Stimulated activated CD4-positive, alpha-beta T cell treated with anti-CD3 and anti-CD28 coated beads, Interleukin-12 subunit alpha, Interleukin-12 subunit beta, amount 100 ng/mL, for 4 hours (primary cell): Measurements from ENCODE around the gene GPI.
"Not testable (repeated sequence)": the region's sequence is repeated elsewhere in the genome, so short reads cannot be mapped to it uniquely, and the experiment has no call there.

Experiments
- DNase-seq: peaks from one replicate; pipeline ENCODE4 v3.0.0-alpha.2; 2020

GPI gene

DNA sequence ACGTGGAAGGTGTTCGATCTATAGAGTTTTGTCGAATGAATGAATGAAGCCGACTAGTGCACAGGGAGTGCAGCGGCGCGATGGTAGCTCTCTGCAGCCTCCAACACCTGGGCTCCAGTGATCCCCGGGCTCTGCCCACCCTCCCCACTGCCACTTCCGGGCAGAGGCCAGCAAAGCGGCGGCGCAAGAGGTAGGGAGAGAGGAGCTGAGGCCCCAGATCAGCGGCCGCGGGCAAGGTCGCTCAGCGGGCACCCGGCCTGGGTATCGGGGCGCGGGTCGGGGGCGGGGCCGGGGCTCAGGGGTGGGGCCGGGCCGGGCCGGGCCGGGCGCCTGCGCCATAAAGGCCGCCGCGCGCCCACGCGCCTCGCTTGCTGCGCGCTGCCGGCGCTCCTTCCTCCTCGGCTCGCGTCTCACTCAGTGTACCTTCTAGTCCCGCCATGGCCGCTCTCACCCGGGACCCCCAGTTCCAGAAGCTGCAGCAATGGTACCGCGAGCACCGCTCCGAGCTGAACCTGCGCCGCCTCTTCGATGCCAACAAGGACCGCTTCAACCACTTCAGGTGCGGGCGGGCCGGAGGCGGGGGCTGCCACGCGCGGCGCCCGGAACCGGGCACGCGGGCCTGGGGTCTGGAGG, at the start of gene GPI:
GPI (plus strand) TSS at position 367 of the 633 bp plus-strand sequence; CDS start at position 438, 71 bp downstream.
- peak; percentile 77 for DNase-seq

DNA sequence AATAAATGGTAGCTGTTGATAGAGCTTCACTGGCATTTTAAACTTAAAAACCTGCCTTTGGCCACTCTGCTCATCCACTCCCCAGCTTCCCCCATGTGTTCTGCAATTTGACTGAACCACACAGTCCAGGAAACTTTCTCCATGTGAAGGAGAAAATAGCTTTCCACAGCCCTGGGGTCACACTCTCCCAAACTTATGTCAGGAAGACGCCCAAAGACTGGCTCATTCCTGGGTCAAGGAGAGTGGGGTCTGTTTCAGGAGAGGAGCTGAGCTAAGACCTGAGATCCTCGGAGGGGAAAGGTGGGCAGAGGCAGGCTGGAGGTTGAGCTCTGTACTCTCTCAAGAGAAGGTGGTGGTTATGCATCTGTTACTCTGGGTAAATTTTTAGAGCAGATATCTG, 48.7 kb upstream of the GPI start:
- DNase-seq: no peak

DNA sequence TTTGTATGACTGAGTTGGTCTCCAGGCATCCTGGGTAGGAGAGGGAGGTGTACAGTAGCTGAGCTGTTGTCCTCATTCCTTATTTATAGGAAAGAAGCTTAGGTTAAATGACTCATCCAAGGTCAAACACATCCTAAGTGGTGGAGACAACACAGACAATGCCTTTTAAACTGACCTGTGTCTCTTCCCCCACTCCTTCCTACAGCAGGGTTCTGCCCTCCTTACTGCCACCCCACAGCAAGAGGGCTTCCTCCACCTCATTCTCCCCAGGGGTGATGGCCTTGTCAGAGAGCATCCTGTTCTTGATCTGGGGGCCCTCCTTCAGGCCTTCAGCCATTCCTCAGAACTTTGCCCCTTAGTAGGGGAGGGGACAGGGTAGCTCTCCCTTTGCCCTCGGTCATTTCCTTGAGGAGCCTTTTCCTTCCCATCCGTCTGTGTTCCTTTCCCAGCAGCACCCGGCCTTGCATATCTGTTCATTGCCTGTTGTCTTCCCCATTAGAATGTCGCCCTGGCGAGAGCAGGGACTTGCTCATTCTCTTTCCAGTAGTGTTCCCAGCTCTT, 48.2 kb upstream of the GPI start:
- no peak for DNase-seq

DNA sequence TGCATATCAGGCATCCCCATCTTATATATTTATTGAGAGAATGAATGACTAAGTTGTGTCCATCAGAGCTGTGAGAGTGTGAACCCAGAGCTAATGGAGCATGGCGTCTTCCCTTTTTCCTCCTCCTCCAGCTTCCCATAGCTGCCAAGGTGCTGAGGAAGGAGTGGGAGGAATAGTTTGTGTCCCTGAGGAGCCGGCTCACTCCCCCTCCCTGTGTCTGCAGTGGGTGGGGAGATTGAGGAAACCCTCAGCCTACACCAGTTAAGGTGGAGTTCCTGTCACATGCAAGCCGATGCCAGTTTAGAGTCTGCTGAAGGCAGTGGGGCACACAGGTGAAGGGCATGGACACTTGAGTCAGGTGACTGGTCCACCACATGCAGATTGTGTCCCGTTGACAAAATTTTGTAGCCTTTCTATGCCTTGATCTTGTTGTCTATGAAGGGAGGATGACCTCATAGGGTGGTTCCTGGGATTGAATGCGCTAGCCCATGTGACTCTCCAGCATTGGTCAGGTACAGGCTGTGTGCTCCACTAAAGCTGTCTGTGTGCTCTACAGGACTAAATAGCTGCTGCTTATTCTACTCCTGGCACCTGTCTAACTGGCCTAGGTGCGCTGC, 47.6 kb upstream of the GPI start:
- peak; percentile 2 for DNase-seq

DNA sequence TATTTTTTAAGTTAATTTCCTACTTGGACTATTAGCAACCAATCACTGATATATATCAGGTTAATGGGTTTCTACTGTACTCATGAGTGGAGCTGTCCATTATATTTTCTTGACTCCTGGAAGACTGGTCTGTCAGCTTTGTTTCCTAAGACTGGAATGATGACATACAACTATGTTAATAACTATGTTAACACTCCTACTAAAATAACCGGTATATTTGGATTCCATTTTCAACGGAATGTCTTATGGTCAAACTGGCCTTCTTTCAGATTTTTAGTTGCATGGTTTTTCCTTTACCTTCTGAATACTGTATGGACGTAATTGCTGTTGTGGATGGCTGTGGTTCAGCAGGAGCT, 45.8 kb upstream of the GPI start:
- no peak for DNase-seq

DNA sequence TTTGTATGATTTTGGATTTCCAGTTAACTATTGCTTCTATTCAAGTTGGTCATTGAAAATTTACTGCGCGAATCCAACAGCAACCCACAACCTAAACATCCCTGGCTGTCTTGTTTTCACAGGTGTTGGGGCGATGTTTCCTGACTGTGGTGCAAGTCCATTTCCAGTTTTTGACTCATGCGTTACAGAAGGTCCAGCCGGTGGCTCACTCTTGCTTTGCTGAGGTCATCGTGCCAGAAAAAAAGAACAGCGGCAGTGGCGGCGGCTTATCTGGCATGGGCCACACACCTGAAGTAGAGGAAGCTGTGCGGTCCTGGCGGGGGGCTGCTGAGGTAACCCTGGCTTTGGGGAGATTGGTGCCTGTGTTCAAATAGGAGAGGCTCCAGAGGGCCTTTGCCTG, 45.2 kb upstream of the GPI start:
- DNase-seq: no peak

DNA sequence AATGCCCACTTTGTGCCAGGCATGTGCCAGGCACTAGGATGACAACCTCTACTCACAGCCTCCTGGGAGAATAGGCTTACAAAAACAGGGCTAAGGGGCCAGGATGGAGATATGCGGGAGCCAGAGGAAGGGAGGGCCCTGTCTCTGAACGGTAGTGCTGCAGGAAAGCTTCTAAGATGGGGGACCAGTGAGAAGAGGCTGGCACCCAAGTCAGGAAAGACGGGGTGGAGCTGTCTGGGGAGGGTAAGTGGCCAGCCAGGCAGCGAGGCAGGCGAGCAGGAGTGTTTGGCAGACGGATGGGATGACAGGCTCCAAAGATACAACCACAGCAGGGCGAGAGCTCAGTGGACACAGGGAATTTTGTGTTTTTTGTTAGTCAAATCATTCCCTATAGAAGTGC, 44.7 kb upstream of the GPI start:
- DNase-seq: no peak

DNA sequence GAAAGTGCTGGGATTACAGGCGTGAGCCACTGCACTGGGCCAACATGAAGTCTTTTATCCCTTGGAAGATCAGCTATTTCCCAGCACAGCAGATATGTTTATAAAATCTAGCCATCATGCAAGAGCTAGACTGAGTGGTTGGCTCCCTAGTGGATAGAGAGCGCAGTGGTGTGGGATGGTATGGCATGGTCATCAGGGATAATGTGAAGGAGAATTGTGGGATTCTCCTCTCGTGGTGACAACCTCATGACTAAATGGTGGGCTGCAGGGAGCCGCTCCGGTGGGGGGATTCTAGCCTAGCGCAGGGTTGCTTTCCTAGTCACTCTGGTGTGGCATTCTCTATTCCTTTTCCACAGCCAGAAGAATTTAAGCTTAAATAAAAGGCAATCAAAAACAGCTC, 43.3 kb upstream of the GPI start:
- no peak for DNase-seq

DNA sequence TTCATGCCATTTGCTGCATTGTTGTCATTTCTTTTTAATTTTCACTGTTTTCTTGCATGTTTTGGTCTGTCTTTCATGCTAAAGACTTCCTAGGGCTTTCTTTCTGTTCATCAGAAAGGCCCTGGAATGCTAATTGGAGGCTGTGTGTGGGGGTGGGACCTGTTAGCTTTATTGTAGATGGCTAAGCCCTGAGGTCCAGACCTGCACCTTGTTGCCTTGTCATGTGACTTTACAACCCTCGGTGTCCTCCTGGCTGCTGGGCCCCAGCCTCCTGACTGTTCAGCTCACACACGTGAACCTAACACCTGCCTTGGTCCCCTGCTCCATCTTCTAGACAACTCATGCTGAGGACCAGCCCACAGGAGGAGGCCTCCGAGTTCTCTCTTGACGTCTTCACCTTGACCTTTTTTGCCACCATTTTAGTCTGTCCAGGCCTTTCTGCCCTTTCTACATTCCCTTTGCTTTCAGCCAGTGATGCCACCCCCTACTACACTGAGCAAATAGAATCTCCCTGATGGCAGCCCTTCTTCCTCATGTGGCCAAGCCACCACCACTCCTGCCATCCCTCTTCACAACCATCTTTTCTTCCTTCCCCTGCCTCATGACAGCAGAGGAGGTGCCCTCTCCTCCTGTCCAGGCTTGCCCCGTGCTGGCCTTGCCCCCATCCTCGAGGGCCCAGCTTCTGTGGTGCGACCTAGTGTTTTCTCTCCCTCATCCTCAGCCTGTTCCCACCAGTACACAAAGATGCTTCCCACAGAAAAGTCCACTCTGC, 41.4 kb upstream of the GPI start:
- no peak for DNase-seq

DNA sequence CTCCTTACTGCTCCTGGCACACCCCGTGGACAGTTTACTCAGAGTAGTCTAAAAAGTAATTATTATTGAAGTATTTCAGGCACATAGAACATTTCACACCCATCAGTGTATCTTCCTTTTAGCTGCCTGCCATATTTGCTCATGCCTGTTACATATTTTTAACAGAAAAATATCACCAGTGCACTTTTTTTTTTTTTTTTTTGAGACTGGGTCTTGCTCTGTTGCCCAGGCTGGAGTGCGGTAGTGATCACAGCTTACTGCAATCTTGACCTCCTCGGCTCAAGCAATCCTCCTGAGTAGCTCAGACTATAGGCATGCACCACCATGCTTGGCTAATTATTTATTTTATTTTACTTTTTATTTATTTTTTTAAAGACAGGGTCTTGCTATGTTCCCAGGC, 40.7 kb upstream of the GPI start:
- no peak for DNase-seq

DNA sequence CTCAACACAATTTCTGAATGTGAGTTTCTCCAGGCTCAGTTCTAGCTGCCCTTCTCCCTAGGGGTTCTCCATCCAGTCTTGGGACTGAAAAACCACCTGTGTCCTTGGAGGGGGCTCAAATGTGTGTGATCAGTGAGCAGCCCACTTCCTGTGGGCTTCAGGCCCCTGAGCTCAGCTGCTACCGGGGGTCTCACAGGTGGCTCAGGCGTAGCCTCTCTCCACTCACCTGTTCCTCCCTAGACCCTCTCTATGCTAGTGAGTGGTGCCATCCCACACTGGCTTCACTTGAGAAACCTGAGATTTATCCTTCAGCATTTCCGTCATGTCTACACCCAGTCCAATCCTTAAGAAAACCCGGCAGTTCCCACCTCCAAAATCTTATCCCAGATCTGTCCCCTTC, 39.8 kb upstream of the GPI start:
- DNase-seq: no peak

DNA sequence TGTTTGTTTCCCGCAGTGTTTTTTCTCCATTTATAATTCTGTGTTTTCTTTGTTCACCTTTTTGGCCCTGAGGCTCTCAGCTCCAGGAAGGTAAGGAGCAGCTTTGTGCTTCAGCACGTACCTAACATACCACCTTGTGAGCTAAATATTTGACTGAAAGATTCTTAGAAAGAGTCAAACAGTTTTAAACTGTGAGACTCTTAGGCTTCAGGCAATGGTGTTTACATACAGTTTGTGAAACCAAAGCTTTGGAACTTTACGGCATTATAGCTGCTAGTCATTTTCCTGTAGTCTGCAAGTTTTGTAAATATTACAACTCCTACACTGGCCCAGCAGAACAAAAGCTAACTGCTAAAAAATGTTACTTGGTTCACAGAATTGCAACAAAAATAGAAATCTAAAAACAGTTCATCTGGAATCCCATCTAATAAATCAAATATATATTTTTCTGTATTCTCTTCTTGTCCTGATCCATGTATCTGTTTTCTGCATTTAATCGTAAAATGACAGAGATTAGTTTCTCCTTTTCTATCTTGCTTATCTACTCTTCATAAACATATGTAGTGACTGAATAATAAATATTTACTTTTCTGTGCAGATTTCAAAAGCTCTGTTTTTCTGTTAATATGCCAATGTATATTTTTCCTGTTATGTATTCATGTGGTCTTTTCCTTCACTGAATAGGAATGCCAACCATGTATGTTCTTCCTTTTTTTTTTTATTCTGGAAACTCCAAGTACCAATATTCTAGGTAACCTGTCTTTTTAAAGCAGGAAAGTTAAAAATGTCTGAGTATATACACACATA, 38.8 kb upstream of the GPI start:
- no peak for DNase-seq

DNA sequence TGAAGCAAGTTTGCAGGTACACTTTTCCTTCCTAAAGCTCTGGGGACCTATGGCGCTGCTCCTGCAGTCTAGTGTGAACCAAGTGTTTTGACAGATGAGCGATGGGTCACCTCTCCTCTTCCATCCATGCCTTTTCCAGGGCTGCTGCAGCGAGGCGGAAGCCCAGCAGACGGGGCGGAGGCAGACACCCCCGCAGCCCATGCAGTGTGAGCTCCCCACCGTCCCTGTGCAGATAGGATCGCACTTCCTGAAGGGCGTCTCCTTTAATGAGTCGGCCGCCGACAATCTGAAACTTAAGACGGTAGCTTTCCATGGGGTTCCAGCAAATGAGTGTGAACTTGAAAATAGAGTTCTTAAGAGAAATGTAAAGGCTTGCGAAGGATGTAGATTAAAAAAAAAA, 37.1 kb upstream of the GPI start:
- DNase-seq: no peak

DNA sequence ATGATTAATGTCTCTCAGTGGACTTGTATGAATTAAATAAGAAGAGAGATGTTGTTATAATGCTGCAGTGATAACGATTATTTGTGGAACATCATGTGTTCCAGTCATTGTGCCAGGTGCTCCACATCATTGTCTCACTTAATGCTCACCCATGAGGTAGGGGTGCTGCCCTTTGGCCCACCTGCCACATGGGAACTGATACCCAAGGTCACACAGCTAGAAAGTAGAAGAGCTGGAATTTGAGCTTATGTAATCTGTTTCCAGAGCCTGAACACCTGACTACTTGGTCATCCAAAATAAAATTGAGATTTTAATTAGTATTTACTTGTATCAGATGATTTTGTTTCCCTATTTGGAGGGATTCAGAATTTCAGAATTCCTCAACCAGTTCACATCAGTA, 36.0 kb upstream of the GPI start:
- DNase-seq: no peak

DNA sequence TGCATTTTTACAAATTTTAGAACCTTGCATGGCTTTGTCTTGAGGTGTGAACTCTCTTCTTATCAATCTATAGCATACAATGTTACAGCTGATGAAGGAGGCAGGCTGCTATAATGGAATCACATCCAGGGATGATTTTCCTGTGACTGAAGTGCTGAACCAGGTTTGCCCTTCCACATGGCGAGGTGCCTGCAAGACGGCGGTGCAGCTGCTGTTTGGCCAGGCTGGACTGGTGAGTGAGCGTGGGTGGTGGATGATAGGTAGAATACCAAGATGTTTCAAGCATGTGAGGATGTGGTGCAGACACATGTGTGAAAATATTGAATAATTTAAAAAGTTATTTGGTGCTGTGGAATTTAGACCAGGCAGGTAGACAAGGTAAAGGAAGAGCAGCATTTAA, 34.9 kb upstream of the GPI start:
- no peak for DNase-seq

DNA sequence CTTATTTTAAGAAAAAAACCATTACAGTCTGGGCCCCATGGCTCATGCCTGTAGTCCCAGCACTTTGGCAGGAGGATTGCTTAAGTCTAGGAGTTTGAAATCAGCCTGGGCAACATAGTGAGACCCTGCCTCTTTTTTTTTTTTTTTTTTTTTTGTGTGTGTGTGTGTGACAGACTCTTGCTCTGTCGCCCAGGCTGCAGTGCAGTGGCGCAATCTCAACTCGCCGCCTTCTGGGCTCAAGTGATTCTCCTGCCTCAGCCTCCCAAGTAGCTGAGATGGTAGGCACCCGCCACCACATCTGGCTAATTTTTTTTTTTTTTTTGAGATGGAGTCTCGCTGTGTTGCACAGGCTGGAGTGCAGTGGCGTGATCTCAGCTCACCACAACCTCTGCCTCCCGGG, 34.4 kb upstream of the GPI start:
- not testable (repeated sequence) for DNase-seq

DNA sequence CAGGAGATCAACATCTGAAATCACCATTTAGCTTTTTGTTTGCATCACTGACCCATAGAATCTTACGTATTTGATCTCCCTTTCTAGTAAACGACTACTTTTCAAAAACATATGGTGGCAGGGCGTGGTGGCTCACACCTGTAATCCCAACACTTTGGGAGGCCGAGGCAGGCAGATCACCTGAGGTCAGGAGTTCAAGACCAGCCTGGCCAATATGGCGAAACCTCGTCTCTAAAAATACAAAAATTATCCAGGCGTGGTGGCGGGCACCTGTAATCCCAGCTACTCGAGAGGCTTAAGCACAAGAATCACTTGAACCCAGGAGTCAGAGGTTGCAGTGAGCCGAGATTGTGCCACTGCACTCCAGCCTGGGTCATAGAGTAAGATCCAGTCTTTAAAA, 33.4 kb upstream of the GPI start:
- DNase-seq: not testable (repeated sequence)

DNA sequence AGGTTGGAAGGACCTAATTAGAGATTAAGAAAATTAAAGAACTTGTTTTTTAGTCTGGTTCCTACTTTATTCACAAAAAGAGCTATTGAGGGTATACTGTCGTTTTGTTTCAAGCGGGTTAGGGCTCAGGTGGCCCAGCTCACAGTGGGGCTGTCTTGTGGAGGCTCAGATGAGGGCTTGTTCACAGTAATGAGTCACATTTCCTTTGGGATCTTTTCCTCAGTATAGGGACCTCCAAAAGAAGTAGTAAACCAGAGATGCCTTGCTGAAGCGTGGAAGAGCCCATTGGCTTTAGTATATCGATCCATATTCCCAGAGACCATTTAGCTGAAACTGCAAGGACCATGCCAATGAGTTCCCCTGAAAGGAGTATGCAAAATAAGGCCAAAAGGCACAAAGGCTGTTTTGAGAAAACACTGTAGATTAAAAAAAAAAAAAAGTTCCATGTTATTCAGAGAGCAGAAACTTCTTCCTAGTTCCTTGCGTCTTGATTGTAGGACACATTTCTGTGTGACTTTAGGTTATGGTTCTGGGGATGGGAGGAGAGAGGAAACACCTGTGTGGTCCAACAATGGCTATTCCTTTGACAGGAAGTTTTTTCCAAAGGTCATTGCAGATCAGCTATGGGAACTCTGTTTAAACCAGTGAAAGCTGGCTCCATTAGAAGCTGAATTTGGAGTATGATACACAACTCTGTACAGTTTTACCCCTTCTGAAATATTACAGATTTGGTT, 32.8 kb upstream of the GPI start:
- no peak for DNase-seq

DNA sequence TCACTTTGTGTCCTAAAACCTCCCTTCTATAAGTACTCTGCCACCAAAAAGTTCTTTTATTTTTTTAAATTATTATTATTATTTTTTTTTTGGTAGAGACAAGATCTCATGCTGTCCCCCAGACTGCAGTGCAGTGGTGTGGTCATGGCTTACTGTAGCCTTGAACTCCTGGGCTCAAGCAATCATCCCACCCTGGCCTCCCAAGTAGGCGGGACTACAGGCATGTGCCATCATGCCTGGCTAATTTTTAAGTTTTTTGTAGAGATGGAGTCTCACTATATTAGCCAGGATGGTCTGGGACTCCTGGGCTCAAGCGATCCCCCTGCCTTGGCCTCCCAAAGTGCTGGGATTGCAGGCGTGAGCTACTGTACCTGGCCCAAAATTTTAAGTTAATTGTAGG, 29.1 kb upstream of the GPI start:
- DNase-seq: no peak

DNA sequence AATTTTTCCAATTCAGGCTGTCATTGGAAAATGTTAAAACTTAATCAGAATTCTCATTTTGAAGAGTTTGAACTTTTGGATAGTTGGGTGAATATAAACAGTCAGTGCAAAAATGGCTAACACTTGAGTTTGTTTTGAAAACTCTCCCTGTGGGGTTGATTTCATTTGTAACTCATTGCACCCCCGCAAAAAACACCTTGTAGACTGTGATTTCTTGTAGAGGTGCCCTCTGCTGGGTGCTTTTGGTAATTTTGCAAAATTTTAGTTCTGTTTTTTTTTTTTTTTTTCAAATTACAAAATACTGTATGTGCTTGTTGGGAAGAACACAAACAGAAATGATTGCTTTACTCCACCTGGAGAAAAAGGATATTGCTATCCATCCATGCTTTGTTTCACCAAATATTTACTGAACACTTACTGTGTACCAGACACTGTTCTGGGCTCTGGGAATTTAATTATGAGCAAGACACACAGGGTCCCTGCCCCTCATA, 28.2 kb upstream of the GPI start:
- no peak for DNase-seq

DNA sequence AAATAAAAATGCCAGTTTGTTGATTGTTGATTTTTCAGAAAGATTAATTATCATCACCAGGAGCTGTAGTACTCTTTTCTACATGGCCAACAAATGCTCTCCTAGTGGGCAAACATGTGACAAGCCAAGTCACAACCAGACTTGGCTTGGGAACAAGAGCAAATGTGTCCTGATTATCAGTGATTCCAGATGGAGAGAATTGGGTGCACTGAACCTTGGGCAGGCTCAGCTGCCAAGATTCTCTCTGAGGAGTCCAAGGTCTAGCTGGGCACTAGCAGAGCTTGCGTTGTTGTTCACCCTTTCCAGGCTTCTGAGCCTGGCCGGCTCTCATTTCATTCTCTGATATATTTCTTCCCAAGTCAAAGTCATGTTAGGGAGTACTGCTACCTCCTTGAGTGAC, 27.3 kb upstream of the GPI start:
- DNase-seq: no peak

DNA sequence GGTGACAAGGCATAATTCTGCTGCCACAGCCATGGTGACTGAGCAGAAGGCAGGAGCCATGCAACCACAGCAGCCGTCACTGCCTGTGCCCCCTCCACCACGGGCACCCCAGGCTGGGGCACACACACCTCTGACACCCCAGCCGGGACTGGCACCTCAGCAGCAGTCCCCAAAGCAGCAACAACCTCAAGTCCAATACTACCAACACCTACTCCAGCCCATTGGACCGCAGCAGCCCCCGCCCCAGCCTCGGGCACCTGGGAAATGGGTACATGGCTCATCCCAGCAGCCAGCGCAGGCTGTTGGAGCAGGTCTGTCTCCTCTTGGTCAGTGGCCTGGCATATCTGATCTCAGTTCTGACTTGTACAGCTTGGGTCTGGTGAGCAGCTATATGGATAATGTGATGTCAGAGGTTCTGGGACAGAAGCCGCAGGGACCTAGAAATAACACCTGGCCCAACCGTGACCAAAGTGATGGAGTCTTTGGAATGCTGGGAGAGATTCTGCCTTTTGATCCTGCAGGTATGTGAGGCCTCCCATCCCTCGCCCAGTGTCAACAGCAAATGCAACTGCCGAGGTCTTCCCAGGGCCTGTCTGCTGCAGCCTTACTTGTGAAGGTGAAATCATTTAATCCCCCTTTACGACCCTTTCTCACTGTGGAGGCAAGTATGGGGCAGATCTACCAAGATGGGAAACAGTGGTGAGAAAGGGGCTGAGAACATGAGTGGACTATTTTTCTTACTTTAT, 22.9 kb upstream of the GPI start:
- DNase-seq: no peak
